Stimulated activated CD8-positive, alpha-beta memory T cell treated with anti-CD3 and anti-CD28 coated beads, Interleukin-7, amount 100 ng/mL, for 48 hours (primary cell): ENCODE data around the gene PRELID1.
"Not testable (repeated sequence)": the region's sequence is repeated elsewhere in the genome, so short reads cannot be mapped to it uniquely, and the experiment has no call there.

Source experiments
- DNase-seq, 2 donors: peaks; one replicate each; pipeline ENCODE4 v3.0.0-alpha.2; 2020; ENCODE audit warnings: low read depth in 1 of 2; ENCODE audit errors: extremely low read depth in 1 of 2

The PRELID1 gene, protein sequence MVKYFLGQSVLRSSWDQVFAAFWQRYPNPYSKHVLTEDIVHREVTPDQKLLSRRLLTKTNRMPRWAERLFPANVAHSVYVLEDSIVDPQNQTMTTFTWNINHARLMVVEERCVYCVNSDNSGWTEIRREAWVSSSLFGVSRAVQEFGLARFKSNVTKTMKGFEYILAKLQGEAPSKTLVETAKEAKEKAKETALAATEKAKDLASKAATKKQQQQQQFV

DNA sequence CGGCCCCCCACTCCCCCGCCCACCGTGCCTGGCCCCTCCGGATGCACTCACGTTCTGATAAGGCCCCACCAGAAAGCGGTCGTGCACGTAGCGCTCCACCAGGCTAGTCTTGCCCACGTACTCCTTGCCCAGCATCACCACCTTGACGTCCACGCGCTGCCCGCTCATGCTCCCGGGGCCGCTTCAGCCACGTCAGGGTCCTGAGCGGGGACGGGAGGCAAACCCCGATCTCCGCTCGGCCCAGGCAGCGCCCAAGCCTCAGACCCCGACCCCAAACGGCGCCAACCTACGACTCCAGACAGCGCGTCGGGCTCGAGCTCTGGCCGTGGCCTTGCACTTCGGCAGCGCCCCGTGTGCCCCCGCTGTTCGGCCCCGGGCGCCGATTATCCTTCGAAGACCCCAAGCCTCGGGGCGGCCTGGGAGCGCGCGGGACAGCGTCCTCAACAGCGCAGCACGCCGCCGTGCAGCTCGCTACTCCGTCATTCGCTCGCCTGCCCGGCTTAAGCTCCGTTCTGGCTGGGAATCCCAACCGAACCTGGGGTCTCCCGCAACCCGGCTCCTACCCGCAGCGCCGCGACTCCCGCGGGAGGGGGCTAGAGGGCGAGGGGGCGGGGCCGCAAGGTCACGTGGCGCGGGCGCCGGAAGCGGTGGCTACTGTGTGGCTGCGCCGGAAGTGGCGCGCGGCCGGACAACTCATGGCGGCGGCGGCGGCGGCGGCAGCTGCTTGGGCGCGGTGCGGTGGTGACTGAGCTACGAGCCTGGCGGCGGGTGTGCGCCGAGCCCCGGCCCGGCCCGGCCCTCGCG lies at the start of gene PRELID1, which contains the start of gene RAB24:
TSS of gene PRELID1 (plus strand) at position 679 of the 804 bp plus-strand sequence. CDS start 187 bp downstream, outside the sequence.
TSS of gene RAB24 (minus strand) at position 599 of the 804 bp plus-strand sequence. CDS start at position 168, 431 bp downstream.
- peak; percentile 73 to 82 for DNase-seq

DNA sequence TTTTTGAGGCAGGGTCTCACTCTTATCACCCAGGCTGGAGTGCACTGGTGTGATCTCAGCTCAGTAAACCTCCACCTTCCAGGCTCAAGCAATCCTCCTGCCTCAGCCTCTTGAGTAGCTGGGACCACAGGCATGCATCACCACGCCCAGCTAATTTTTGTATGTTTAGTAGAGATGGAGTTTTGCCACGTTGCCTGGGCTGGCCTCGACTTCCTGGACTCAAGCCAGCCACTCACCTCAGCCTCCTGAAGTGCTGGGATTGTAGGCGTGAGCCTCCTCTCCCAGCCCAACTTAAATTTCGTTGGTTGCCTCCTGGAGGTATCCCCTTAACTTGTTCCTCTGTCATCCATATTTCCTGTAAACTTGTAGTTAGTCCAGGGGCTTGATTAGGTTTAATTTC lies 47.3 kb upstream of the PRELID1 start:
- no peak for DNase-seq

- DNase-seq = not testable (repeated sequence)
Measured at GRCh38 chr5:177258711-177259110, 44.9 kb upstream of the PRELID1 start.

DNA sequence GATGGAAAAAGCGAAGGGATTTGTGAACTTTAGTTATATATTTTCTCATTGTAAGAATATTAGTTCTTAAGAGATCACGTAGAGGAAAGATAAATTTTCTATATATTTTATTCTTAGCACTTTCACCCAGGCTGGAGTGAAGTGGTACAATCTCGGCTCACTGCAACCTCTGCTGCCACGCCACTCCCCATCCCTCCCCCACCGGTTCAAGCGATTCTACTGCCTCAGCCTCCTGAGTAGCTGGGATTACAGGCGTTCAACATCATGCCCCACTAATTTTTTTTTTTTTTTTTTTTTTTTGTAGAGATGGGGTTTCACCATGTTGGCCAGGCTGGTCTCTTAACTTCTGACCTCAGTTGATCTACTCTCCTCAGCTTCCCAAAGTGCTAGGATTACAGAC lies 42.6 kb upstream of the PRELID1 start:
- no peak for DNase-seq

- DNase-seq = no peak
Measured at GRCh38 chr5:177261510-177261909, 42.1 kb upstream of the PRELID1 start.

DNA sequence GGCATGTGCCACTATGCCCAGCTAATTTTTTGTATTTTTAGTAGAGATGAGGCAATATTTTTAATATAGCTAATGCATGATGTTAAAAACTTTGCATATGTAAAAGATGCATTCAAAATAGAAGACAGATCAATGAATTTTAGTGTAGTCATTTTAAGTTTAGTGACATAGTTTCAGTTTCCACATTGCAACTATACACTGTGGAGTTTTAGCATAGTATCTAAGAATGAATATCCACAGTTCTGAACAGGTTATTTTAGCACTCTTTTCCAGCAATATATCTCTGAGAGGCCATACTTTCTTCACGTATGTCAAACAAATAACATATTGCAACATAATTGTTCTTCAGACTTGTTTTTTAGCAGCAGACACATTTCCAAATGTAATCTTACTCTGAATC lies 39.4 kb upstream of the PRELID1 start:
- no peak for DNase-seq

- no peak for DNase-seq
Measured at GRCh38 chr5:177265395-177265794, 38.2 kb upstream of the PRELID1 start.

- DNase-seq = no peak
Measured at GRCh38 chr5:177269232-177269895, 34.2 kb upstream of the PRELID1 start.

- DNase-seq = no peak
Measured at GRCh38 chr5:177269976-177270375, 33.6 kb upstream of the PRELID1 start.

DNA sequence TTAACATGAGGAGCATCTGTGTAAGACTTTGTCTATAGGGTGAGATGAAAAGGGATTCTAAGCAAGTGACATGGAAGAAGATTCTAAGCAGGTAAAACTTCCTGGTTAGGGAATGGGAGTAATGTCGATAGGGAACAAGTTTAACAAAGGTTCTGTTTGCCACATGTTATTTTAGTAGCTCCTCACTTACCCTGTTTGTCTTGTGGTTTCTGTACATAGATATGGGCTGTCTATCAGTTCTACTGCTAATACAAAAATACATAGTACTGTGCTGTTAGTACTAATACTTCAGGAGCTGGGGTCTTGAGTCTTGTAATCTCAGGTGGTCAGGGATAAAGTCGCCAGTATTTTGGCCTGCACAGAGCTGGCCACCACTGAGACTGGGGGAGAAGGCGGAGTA lies 32.9 kb upstream of the PRELID1 start:
- DNase-seq = no peak

- DNase-seq = no peak
Measured at GRCh38 chr5:177271113-177271512, 32.5 kb upstream of the PRELID1 start.

DNA sequence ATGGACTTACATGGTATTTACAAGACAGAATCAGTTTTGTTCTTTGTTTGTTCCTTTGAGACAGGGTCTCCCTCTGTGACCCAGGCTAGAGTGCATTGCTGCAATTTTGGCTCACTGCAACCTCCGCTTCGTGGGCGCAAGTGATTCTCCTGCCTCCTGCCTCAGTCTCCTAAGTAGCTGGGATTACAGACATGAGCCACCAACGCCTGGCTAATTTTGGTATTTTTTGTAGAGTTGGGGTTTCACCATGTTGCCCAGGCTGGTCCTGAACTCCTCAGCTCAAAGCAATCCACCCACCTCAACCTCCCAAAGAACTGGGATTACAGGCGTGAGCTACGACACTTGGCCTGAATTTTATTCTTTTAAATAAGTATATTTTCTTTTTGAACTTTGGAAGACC lies 27.7 kb upstream of the PRELID1 start:
- no peak for DNase-seq

DNA sequence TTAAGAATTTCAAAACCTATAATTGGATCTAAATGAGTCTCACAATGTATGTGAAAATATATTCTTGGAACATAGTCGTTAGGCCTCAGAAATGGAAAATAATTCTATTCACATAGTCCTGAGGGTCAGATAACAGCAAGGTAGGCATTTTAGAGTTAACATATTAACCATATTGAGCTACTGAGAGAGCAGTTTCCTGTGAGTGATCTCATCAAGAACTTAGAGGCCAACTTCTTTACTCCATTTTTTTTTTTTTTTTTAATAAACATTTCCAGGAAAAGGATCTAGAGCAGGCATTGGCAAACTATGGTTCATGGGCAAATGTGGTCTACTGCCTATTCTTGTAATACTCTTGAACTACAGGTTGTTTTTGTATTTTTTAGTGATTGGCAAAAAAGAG lies 26.7 kb upstream of the PRELID1 start:
- DNase-seq = no peak

GRCh38 chr5:177288191-177288590 lies 15.4 kb upstream of the PRELID1 start:
- DNase-seq = no peak

DNA sequence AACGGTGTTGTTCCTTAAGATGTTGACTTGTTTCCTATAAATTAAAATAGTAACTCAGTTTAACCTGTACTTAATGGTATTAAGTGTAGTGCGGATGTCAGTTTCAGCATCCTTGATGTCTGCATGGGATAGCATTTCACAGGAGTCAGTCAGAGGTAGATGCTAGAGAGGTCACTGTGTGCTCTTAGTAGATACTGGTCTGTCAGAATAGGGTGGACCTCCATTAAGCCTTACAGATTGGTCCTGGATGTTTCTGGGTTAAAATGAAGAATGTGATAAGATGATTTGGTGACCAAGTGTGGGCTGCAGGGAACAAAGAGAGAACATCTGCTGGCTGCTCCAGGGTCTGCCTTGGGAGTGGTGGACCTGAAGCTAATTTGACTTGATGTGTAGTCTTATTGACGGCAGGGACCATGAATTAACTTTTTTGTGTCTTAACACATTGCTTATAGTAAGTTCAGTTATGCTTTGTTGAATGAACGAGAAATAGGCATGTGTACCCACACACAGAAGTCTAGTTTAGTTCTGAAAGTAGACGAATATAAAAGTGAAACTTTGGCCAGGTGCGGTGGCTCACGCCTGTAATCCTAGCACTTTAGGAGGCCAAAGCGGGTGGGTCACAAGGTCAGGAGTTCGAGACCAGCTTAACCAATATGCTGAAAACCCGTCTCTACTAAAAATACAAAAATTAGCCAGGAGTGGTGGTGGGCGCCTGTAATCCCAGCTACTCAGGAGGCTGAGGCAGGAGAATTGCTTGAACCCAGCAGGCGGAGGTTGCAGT lies 12.6 kb upstream of the PRELID1 start:
- DNase-seq = no peak

DNA sequence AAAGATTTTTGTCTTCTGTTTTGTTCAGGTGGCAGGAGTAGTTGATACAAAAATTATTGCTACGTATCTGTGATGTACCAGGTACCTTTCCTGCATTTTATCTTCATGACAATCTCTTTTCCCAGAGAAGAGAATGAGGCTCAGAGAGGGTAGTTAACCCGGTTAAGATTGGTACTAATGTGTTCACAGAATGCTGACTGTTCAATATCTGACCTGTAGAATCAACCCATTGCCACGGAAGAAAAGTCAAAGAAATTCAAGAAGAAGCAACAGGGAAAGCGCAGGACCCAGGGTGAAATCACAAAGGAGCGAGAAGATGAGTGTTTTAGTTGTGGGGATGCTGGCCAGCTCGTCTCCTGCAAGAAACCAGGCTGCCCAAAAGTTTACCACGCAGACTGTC lies 11.9 kb upstream of the PRELID1 start:
- no peak for DNase-seq

GRCh38 chr5:177293819-177294581 lies 9.6 kb upstream of the PRELID1 start:
- DNase-seq = no peak

GRCh38 chr5:177294632-177295031 lies 9.0 kb upstream of the PRELID1 start:
- no peak for DNase-seq

GRCh38 chr5:177295924-177296323 lies 7.7 kb upstream of the PRELID1 start:
- DNase-seq = no peak

- no peak for DNase-seq
Measured at GRCh38 chr5:177296581-177296980, 7.0 kb upstream of the PRELID1 start.
